Nephron (organoid): ENCODE data around the gene BABAM2.

ENCODE experiments used
- H3K27ac Mint-ChIP-seq, 3 experiments: 2 replicates each; pipeline ENCODE4 v1.8.0; 2020; ENCODE audit warnings: mixed read lengths in 3 of 3, mild to moderate bottlenecking in 2 of 3, moderate library complexity in 1 of 3
- H3K27me3 Mint-ChIP-seq: 2 replicates; pipeline ENCODE4 v1.8.0; 2021; ENCODE audit warnings: low read depth, mild to moderate bottlenecking, moderate library complexity, mixed read lengths
- H3K36me3 Mint-ChIP-seq: 2 replicates; pipeline ENCODE4 v1.8.0; 2020; ENCODE audit warnings: low read depth, mixed read lengths
- H3K4me1 Mint-ChIP-seq: 2 replicates; pipeline ENCODE4 v1.8.0; 2020; ENCODE audit warnings: mixed read lengths
- H3K4me3 Mint-ChIP-seq, 3 experiments: 2 replicates each; pipeline ENCODE4 v1.8.0; 2020; ENCODE audit warnings: mild to moderate bottlenecking in 3 of 3, mixed read lengths in 3 of 3, moderate library complexity in 2 of 3
- H3K9me3 Mint-ChIP-seq: 2 replicates; pipeline ENCODE4 v1.8.0; 2020; ENCODE audit warnings: mixed read lengths
- CTCF ChIP-seq, 3 experiments: fragments of 200-600 bp; sonication (generic); IDR thresholded peaks; one replicate each; pipeline ENCODE4 v1.5.0; 2021; ENCODE audit warnings: antibody characterized with exemption in 3 of 3; ENCODE audit not compliant: unreplicated experiment in 3 of 3

The BABAM2 gene

GRCh38 chr2:28273751-28274150 is 383.2 kb downstream of the BABAM2 start:
- H3K27me3 Mint-ChIP-seq: peaks cover 3% of the 10 kb centered on the region
- TF ChIP-seq CTCF (IDR thresholded peaks at IDR 0.05; ENCODE audit: unreplicated experiment in 3 of 3): no peak
- H3K9me3 Mint-ChIP-seq: no peaks in the 10 kb centered on the region
- H3K36me3 Mint-ChIP-seq: no peaks in the 10 kb centered on the region
- H3K4me3 Mint-ChIP-seq: no peak overlapping the region
- peaks cover 32% of the 10 kb centered on the region for H3K4me1 Mint-ChIP-seq
- no peak overlapping the region for H3K27ac Mint-ChIP-seq

- no peak for TF ChIP-seq CTCF (IDR thresholded peaks at IDR 0.05; ENCODE audit: unreplicated experiment in 3 of 3)
- no peaks in the 10 kb centered on the region for H3K36me3 Mint-ChIP-seq
- H3K9me3 Mint-ChIP-seq: no peaks in the 10 kb centered on the region
- no peak overlapping the region for H3K27ac Mint-ChIP-seq
- peaks cover 3% of the 10 kb centered on the region for H3K27me3 Mint-ChIP-seq
- peaks cover 27% of the 10 kb centered on the region for H3K4me1 Mint-ChIP-seq
- no peak overlapping the region for H3K4me3 Mint-ChIP-seq
Measured at GRCh38 chr2:28274911-28275685, 384.6 kb downstream of the BABAM2 start.

- Mint-ChIP-seq H3K4me3 (no peak overlapping the region), H3K4me1 (peaks cover 27% of the 10 kb centered on the region), H3K36me3 (no peaks in the 10 kb centered on the region), H3K9me3 (no peaks in the 10 kb centered on the region), H3K27me3 (peaks cover 3% of the 10 kb centered on the region), H3K27ac (peak overlapping the region in 2 of 3 experiments; percentile 5 to 28)
- TF ChIP-seq CTCF (IDR thresholded peaks at IDR 0.05; ENCODE audit: unreplicated experiment in 3 of 3): no peak
Measured at GRCh38 chr2:28276076-28276618, 385.6 kb downstream of the BABAM2 start.

- peak overlapping the region in 1 of 3 experiments; percentile 28 for H3K27ac Mint-ChIP-seq
- TF ChIP-seq CTCF (IDR thresholded peaks at IDR 0.05; ENCODE audit: unreplicated experiment in 3 of 3): no peak
- H3K4me1 Mint-ChIP-seq: peaks cover 21% of the 10 kb centered on the region
- no peaks in the 10 kb centered on the region for H3K9me3 Mint-ChIP-seq
- H3K4me3 Mint-ChIP-seq: no peak overlapping the region
- H3K36me3 Mint-ChIP-seq: no peaks in the 10 kb centered on the region
- peaks cover 3% of the 10 kb centered on the region for H3K27me3 Mint-ChIP-seq
Measured at GRCh38 chr2:28276807-28277206, 386.3 kb downstream of the BABAM2 start.

GRCh38 chr2:28277466-28277865 is 386.9 kb downstream of the BABAM2 start:
- Mint-ChIP-seq H3K9me3 (no peaks in the 10 kb centered on the region), H3K36me3 (no peaks in the 10 kb centered on the region), H3K4me1 (peaks cover 15% of the 10 kb centered on the region), H3K27ac (no peak overlapping the region), H3K27me3 (peaks cover 3% of the 10 kb centered on the region), H3K4me3 (no peak overlapping the region)
- TF ChIP-seq CTCF (IDR thresholded peaks at IDR 0.05; ENCODE audit: unreplicated experiment in 3 of 3): no peak

- Mint-ChIP-seq H3K27me3 (peaks cover 3% of the 10 kb centered on the region), H3K27ac (no peak overlapping the region), H3K9me3 (no peaks in the 10 kb centered on the region), H3K4me3 (no peak overlapping the region), H3K36me3 (no peaks in the 10 kb centered on the region), H3K4me1 (peaks cover 9% of the 10 kb centered on the region)
- TF ChIP-seq CTCF (IDR thresholded peaks at IDR 0.05; ENCODE audit: unreplicated experiment in 3 of 3): no peak
Measured at GRCh38 chr2:28279371-28279770, 388.8 kb downstream of the BABAM2 start.
